PFSK-1 (cell line): ENCODE results near the gene MYOG.

Experiments used
- FOXP2 ChIP-seq: optimal IDR thresholded peaks from 2 replicates; pipeline ENCODE3; 2011; ENCODE audit warnings: borderline replicate concordance, control low read depth, inconsistent platforms; ENCODE audit not compliant: insufficient read depth; ENCODE audit errors: extremely low read length, extremely low read depth
- POLR2AphosphoS5 ChIP-seq: IDR thresholded peaks from 2 replicates; pipeline ENCODE4 v1.6.1; 2012; ENCODE audit warnings: low read depth, mild to moderate bottlenecking, control low read depth, low read length, moderate library complexity
- REST ChIP-seq, 2 experiments: IDR thresholded peaks; 2 replicates each; pipeline versions ENCODE4 v1.6.1 to v1.8.0; 2011 to 2012; ENCODE audit warnings: low read depth in 2 of 2, low read length in 2 of 2, control low read depth in 1 of 2, inconsistent platforms in 1 of 2, mild to moderate bottlenecking in 1 of 2, moderate library complexity in 1 of 2; ENCODE audit not compliant: insufficient read depth in 1 of 2
- SIN3A ChIP-seq: IDR thresholded peaks from 2 replicates; pipeline ENCODE4 v1.6.1; 2012; ENCODE audit warnings: mild to moderate bottlenecking, low read length, moderate library complexity, borderline replicate concordance; ENCODE audit not compliant: insufficient read depth
- TAF1 ChIP-seq: IDR thresholded peaks from 2 replicates; pipeline ENCODE4 v1.6.1; 2012; ENCODE audit warnings: low read length, control low read depth, borderline replicate concordance; ENCODE audit not compliant: insufficient read depth

Gene MYOG

DNA sequence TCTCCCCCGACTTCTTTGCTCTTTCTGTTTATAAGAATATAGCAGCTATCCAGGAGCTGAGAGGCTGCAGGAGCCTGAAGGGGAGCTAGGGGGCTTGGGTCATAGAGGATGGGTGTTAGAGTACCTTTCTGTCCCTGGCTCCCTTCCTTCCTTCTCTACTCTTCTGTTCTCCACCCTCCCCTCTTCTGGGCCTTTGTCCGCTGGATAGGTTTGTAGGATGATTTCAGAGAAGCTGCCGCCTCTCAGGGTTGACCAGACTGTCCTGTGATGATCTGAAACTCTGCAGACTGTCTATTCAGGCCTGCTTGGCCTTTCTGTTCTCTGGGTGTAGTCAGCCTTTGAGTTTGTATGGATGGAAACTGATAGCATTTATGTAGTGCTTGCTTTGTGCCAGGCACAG, 33.2 kb downstream of the MYOG start:
- TF ChIP-seq SIN3A (no peak), TAF1 (no peak), REST (IDR thresholded peaks at IDR 0.05; ENCODE audit: insufficient read depth in 1 of 2, low read depth in 2 of 2, low read length in 2 of 2) (no peak), POLR2AphosphoS5 (no peak), FOXP2 (no peak)

GRCh38 chr1:203051841-203052324, 33.9 kb downstream of the MYOG start:
- TF ChIP-seq POLR2AphosphoS5 (no peak), SIN3A (no peak), FOXP2 (no peak), REST (IDR thresholded peaks at IDR 0.05; ENCODE audit: insufficient read depth in 1 of 2, low read depth in 2 of 2, low read length in 2 of 2) (no peak), TAF1 (no peak)

GRCh38 chr1:203050826-203051225, 35.0 kb downstream of the MYOG start:
- TF ChIP-seq FOXP2 (no peak), SIN3A (no peak), REST (IDR thresholded peaks at IDR 0.05; ENCODE audit: insufficient read depth in 1 of 2, low read depth in 2 of 2, low read length in 2 of 2) (no peak), TAF1 (no peak), POLR2AphosphoS5 (no peak)

- no peak for TF ChIP-seq SIN3A
- no peak for TF ChIP-seq TAF1
- TF ChIP-seq POLR2AphosphoS5: no peak
- no peak for TF ChIP-seq REST (IDR thresholded peaks at IDR 0.05; ENCODE audit: insufficient read depth in 1 of 2, low read depth in 2 of 2, low read length in 2 of 2)
- no peak for TF ChIP-seq FOXP2
These were observed 36.1 kb downstream of the MYOG start for GRCh38 chr1:203049576-203050180.

DNA sequence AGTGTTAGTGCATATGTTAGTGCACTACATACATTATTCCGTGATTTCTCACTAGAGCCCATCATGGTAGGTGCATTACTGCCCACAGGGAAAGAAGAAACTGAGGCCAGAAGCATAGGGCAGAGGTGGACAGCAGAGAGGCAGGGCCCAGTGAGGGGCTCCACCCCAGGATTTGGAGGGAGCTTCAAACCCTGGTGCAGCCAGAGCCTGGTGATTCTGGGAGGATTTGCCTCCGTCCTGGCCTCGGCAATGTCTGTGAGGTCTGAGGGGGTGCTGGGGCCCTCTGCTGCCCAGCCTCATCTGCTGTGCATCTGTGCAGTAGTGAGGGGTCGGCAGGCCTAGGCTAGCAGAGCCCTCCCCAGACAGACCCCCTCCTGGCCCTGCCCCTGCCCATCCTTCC, 36.7 kb downstream of the MYOG start:
- TF ChIP-seq REST (IDR thresholded peaks at IDR 0.05; ENCODE audit: insufficient read depth in 1 of 2, low read depth in 2 of 2, low read length in 2 of 2) (no peak), POLR2AphosphoS5 (no peak), SIN3A (no peak), FOXP2 (no peak), TAF1 (no peak)
